ENCODE results near the gene HELQ. TPM values are rescaled to one million over a fixed set of nuclear protein-coding genes. Genes with fewer than 3 reads are reported as not detected.

Gene HELQ
- total and polyA plus RNA-seq, 9 of the 15 experiments (the other 6 are each of a cell fraction or from before 2014, with no cell fraction given) = 3.5 to 15.2 (median 11.9) TPM

DNA sequence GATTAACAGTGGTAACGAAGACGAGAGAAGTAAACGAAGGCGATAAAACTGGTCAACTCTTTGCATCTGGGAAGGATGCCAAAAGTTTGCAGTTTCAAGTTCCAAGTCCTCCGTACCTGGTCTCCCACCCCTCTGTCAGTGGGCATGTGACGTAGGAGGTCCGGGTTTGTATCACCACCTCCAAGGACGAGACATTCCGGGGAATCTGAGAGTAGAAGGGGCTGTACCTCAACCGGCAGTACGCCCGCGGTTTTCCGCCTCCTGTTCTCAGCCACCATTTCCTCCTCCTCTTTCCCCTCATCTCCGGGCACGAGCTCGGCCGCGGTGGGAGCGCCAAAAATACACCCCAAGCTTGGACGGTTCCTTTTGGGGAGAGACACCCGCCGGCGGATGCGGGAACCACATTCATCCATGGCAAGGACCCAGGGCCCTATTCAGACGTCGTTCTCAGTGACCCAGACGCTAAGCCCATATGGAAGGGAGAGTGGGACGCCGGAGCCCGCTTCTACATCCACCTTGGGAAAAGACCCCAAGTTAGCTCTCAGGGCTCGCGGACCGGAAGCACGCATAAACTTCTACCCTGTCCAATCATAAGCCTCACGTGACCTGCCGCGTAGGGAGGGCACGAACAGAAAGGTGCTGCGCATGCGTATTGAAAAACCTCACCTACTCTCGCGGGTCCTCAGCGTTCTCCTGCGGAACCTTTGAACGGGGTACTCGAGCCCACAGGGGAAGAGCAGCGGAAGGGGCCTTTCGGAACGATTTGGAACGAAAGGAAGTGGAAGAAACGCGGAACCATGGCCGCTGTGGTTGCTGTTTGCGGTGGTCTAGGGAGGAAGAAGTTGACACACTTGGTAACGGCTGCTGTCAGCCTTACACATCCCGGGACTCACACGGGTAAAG lies at the start of gene HELQ, which contains the start of gene MRPS18C (continued):
- TF ChIP-seq, protein P1, sequence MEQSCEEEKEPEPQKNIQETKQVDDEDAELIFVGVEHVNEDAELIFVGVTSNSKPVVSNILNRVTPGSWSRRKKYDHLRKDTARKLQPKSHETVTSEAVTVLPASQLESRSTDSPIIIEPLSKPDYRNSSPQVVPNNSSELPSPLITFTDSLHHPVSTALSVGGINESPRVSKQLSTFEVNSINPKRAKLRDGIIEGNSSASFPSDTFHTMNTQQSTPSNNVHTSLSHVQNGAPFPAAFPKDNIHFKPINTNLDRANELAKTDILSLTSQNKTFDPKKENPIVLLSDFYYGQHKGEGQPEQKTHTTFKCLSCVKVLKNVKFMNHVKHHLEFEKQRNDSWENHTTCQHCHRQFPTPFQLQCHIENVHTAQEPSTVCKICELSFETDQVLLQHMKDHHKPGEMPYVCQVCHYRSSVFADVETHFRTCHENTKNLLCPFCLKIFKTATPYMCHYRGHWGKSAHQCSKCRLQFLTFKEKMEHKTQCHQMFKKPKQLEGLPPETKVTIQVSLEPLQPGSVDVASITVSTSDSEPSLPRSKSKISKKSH (CRISPR knock-in tag; IDR thresholded peaks at IDR 0.05) = no peak
- no peak for TF ChIP-seq ZNF707 (CRISPR knock-in tag; conservative IDR thresholded peaks at IDR 0.05)
- no peak for TF ChIP-seq HDAC3 (IDR thresholded peaks at IDR 0.05; ENCODE audit: borderline replicate concordance, partially characterized antibody)
- peak; percentile 69 for TF ChIP-seq CREB1 (IDR thresholded peaks at IDR 0.05)
- peak; percentile 74; the same call in 1 of the 2 replicates for TF ChIP-seq CREB1 (CRISPR knock-in tag; IDR thresholded peaks at IDR 0.05)
- no peak for TF ChIP-seq SLC30A9 (CRISPR knock-in tag; IDR thresholded peaks at IDR 0.05)
- TF ChIP-seq PRPF4 (IDR thresholded peaks at IDR 0.05; ENCODE audit: insufficient read depth, low read depth, low read length, poor library complexity, severe bottlenecking) = no peak
- TF ChIP-seq U2AF2 (optimal IDR thresholded peaks at IDR 0.05; ENCODE audit: low read depth, low read length) = no peak
- TF ChIP-seq, protein P2, sequence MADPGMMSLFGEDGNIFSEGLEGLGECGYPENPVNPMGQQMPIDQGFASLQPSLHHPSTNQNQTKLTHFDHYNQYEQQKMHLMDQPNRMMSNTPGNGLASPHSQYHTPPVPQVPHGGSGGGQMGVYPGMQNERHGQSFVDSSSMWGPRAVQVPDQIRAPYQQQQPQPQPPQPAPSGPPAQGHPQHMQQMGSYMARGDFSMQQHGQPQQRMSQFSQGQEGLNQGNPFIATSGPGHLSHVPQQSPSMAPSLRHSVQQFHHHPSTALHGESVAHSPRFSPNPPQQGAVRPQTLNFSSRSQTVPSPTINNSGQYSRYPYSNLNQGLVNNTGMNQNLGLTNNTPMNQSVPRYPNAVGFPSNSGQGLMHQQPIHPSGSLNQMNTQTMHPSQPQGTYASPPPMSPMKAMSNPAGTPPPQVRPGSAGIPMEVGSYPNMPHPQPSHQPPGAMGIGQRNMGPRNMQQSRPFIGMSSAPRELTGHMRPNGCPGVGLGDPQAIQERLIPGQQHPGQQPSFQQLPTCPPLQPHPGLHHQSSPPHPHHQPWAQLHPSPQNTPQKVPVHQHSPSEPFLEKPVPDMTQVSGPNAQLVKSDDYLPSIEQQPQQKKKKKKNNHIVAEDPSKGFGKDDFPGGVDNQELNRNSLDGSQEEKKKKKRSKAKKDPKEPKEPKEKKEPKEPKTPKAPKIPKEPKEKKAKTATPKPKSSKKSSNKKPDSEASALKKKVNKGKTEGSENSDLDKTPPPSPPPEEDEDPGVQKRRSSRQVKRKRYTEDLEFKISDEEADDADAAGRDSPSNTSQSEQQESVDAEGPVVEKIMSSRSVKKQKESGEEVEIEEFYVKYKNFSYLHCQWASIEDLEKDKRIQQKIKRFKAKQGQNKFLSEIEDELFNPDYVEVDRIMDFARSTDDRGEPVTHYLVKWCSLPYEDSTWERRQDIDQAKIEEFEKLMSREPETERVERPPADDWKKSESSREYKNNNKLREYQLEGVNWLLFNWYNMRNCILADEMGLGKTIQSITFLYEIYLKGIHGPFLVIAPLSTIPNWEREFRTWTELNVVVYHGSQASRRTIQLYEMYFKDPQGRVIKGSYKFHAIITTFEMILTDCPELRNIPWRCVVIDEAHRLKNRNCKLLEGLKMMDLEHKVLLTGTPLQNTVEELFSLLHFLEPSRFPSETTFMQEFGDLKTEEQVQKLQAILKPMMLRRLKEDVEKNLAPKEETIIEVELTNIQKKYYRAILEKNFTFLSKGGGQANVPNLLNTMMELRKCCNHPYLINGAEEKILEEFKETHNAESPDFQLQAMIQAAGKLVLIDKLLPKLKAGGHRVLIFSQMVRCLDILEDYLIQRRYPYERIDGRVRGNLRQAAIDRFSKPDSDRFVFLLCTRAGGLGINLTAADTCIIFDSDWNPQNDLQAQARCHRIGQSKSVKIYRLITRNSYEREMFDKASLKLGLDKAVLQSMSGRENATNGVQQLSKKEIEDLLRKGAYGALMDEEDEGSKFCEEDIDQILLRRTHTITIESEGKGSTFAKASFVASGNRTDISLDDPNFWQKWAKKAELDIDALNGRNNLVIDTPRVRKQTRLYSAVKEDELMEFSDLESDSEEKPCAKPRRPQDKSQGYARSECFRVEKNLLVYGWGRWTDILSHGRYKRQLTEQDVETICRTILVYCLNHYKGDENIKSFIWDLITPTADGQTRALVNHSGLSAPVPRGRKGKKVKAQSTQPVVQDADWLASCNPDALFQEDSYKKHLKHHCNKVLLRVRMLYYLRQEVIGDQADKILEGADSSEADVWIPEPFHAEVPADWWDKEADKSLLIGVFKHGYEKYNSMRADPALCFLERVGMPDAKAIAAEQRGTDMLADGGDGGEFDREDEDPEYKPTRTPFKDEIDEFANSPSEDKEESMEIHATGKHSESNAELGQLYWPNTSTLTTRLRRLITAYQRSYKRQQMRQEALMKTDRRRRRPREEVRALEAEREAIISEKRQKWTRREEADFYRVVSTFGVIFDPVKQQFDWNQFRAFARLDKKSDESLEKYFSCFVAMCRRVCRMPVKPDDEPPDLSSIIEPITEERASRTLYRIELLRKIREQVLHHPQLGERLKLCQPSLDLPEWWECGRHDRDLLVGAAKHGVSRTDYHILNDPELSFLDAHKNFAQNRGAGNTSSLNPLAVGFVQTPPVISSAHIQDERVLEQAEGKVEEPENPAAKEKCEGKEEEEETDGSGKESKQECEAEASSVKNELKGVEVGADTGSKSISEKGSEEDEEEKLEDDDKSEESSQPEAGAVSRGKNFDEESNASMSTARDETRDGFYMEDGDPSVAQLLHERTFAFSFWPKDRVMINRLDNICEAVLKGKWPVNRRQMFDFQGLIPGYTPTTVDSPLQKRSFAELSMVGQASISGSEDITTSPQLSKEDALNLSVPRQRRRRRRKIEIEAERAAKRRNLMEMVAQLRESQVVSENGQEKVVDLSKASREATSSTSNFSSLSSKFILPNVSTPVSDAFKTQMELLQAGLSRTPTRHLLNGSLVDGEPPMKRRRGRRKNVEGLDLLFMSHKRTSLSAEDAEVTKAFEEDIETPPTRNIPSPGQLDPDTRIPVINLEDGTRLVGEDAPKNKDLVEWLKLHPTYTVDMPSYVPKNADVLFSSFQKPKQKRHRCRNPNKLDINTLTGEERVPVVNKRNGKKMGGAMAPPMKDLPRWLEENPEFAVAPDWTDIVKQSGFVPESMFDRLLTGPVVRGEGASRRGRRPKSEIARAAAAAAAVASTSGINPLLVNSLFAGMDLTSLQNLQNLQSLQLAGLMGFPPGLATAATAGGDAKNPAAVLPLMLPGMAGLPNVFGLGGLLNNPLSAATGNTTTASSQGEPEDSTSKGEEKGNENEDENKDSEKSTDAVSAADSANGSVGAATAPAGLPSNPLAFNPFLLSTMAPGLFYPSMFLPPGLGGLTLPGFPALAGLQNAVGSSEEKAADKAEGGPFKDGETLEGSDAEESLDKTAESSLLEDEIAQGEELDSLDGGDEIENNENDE (IDR thresholded peaks at IDR 0.05; ENCODE audit: low read depth, low read length) = no peak
- no peak for TF ChIP-seq MCM7 (IDR thresholded peaks at IDR 0.05)
- TF ChIP-seq COPS2 (conservative IDR thresholded peaks at IDR 0.05) = no peak
- no peak for TF ChIP-seq U2AF1 (optimal IDR thresholded peaks at IDR 0.05; ENCODE audit: low read depth, low read length)
- TF ChIP-seq GATAD2B (IDR thresholded peaks at IDR 0.05; ENCODE audit: borderline replicate concordance) = no peak
- no peak for TF ChIP-seq ZNF354B (CRISPR knock-in tag; IDR thresholded peaks at IDR 0.05)

Data from K562 (cell line).